22Rv1 (cell line): ENCODE data around the gene NOL4L.

Source experiments
- ZFX ChIP-seq: fragments of 450-650 bp; IDR thresholded peaks from 2 replicates; pipeline ENCODE4 v1.6.1; 2017; ENCODE audit warnings: antibody characterized with exemption, borderline replicate concordance
- TF ChIP-seq, protein P1 (sequence below): fragments of 450-650 bp; IDR thresholded peaks from 2 replicates; pipeline ENCODE4 v1.5.1; 2017; ENCODE audit warnings: mild to moderate bottlenecking

DNA sequence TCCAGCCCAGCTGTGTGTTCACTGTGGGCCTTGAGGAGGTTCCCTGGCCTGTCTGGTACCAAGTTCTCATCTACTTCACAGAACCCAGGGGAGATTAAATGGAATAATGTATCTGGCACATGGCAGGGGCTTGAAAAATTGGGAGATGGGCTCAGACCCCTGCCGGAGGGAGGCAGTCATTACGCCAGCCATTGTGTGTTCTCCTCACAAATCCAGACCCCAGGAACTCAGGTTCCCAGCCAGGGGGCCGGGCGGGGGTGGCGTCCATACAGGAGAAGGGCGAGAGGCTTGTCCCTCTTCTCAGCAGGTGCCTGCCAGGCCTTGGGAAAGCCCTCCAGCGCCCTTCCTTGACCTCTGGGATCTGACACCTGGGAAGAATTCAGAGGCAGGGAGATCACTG is 8.1 kb downstream of the NOL4L start:
- TF ChIP-seq, protein P1, sequence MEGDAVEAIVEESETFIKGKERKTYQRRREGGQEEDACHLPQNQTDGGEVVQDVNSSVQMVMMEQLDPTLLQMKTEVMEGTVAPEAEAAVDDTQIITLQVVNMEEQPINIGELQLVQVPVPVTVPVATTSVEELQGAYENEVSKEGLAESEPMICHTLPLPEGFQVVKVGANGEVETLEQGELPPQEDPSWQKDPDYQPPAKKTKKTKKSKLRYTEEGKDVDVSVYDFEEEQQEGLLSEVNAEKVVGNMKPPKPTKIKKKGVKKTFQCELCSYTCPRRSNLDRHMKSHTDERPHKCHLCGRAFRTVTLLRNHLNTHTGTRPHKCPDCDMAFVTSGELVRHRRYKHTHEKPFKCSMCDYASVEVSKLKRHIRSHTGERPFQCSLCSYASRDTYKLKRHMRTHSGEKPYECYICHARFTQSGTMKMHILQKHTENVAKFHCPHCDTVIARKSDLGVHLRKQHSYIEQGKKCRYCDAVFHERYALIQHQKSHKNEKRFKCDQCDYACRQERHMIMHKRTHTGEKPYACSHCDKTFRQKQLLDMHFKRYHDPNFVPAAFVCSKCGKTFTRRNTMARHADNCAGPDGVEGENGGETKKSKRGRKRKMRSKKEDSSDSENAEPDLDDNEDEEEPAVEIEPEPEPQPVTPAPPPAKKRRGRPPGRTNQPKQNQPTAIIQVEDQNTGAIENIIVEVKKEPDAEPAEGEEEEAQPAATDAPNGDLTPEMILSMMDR = no peak
- no peak for TF ChIP-seq ZFX
